ENCODE results near the gene HOXC5. TPM values are rescaled to one million over a fixed set of nuclear protein-coding genes. Genes with fewer than 3 reads are reported as not detected.

HOXC5 gene
- total RNA-seq, 1 experiment from 2014 or later: 1.1 TPM

GRCh38 chr12:53995002-53995377 lies 37.9 kb upstream of the HOXC5 start:
- Histone ChIP-seq H3K4me2 (ENCODE audit: low read length) (peak overlapping the region; percentile 94), H3K36me3 (ENCODE audit: control insufficient read depth in 1 of 2, insufficient read depth in 2 of 2, low read length in 2 of 2) (no peaks in the 10 kb centered on the region), H3K9ac (ENCODE audit: low read length) (peak overlapping the region; percentile 97), H3K27me3 (ENCODE audit: insufficient read depth, low read length) (no peaks in the 10 kb centered on the region), H3K4me1 (ENCODE audit: control insufficient read depth in 1 of 2, insufficient read depth in 2 of 2, low read length in 2 of 2) (peaks cover 17 to 33% of the 10 kb centered on the region in 2 experiments; a peak in 3 of 4 replicates), H4K20me1 (ENCODE audit: insufficient read depth) (no peaks in the 10 kb centered on the region), H2AFZ (ENCODE audit: low read depth, low read length, poor library complexity, severe bottlenecking) (peak overlapping the region; percentile 88), H3K79me2 (ENCODE audit: insufficient read depth, low read length) (peaks cover 36% of the 10 kb centered on the region), H3K9me3 (ENCODE audit: control insufficient read depth in 1 of 2, insufficient read depth in 1 of 2, low read depth in 1 of 2, low read length in 2 of 2) (no peaks in the 10 kb centered on the region), H3K9me2 (ENCODE audit: insufficient read depth) (no peaks in the 10 kb centered on the region), H3K4me3 (replicated peaks in 1 of 2; ENCODE audit: low read depth in 1 of 2, low read length in 2 of 2) (peak overlapping the region; percentile 78 to 85), H3K27ac (ENCODE audit: low read depth, low read length) (peak overlapping the region; percentile 81)
- ChIA-PET POLR2A (interaction anchor here (0.6 to 1.3 kb wide), 4 partner anchors 9 to 216 kb away, joined by 3 read pairs; partner anchors contain the start of gene HOXC10), RAD21 (ENCODE audit: low non-redundant PET in 1 of 2, low total read pairs in 2 of 2, uncharacterized antibody in 2 of 2, unreplicated experiment in 2 of 2) (interaction anchor here (0.6 kb wide), 2 partner anchors 8 to 33 kb away, joined by 3 read pairs; no protein-coding TSS in a partner anchor), CTCF (interaction anchor here (0.9 to 2.1 kb wide), 6 partner anchors 10 to 249 kb away, joined by 3 to 15 read pairs (median 3); partner anchors contain the start of genes HOXC10 and HOXC5)
- ATAC-seq (no peak; the same call in 1 of the 2 replicates), DNase-seq (ENCODE audit: low read depth, low spot score) (no peak)
- TF ChIP-seq JUND (IDR thresholded peaks at IDR 0.05) (no peak), ZNF274 (IDR thresholded peaks at IDR 0.05; ENCODE audit: low read depth, low read length) (no peak), SP1 (IDR thresholded peaks at IDR 0.05; ENCODE audit: low read depth) (no peak), RAD21 (IDR thresholded peaks at IDR 0.05; ENCODE audit: low read depth) (no peak), TCF7L2 (IDR thresholded peaks at IDR 0.05; ENCODE audit: borderline replicate concordance, extremely low read depth, insufficient read depth, insufficient read length) (no peak), CBX3 (IDR thresholded peaks at IDR 0.05; ENCODE audit: low read depth) (no peak), SIN3A (IDR thresholded peaks at IDR 0.05; ENCODE audit: low read depth) (no peak), EZH2phosphoT487 (IDR thresholded peaks at IDR 0.05; ENCODE audit: borderline replicate concordance) (no peak)
- TSS peak; percentile 66 for BruUV-seq (replicated peaks)
- intact Hi-C loops (cut with micrococcal nuclease): no loop called here

Data from HCT116 (cell line).